Mesodermal cell (in vitro differentiated cells): ENCODE results near the gene CDC16.

ENCODE experiments used
- H3K27ac ChIP-seq: 2 replicates; pipeline ENCODE4 v1.7.0; 2013; ENCODE audit warnings: mild to moderate bottlenecking, low read depth, low read length, moderate library complexity; ENCODE audit not compliant: severe bottlenecking
- H3K36me3 ChIP-seq: 2 replicates; pipeline ENCODE4 v1.7.1; 2013; ENCODE audit warnings: mild to moderate bottlenecking, low read length, moderate library complexity; ENCODE audit not compliant: control insufficient read depth, insufficient read depth
- H3K4me1 ChIP-seq: one replicate; pipeline ENCODE4 v1.7.1; 2013; ENCODE audit warnings: mild to moderate bottlenecking, low read length; ENCODE audit not compliant: insufficient read depth, control insufficient read depth, poor library complexity, severe bottlenecking
- H3K4me3 ChIP-seq: 2 replicates; pipeline ENCODE4 v1.7.0; 2013; ENCODE audit warnings: low read length, control low read depth, mild to moderate bottlenecking; ENCODE audit not compliant: insufficient read depth, poor library complexity, severe bottlenecking; ENCODE audit errors: extremely low read depth
- H3K9me3 ChIP-seq: 2 replicates; pipeline ENCODE4 v1.7.1; 2013; ENCODE audit warnings: mild to moderate bottlenecking, low read length, moderate library complexity; ENCODE audit not compliant: control insufficient read depth
- WGBS, 2 experiments: methylation state at CpG; one replicate each; pipeline ENCODE4 v1.1.5; 2013; ENCODE audit warnings: missing lambda C conversion rate in 2 of 2; ENCODE audit not compliant: insufficient coverage in 2 of 2; 5-methylcytosine and 5-hydroxymethylcytosine counted together

The CDC16 gene

DNA sequence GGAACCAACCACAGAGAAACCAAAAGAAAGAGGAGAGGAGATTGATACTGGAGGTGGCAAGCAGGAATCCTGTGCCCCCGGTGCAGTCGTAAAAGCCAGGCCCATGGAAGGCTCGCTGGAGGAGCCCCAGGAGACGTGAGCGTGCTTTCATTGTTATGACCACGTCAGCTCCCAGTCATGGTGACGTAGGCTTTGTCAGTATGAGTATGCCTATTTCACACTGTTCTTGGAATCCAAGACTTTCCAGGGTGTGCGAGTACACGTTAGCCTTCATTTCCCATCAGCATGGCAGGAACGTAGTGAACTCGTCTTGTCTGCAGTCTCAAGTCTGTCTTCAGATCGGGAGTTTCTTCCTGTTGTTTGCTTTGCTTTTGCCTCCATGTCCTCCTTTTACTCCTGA is 64.2 kb downstream of the CDC16 start:
- no peaks in the 10 kb centered on the region for H3K9me3 ChIP-seq
- no peak overlapping the region for H3K27ac ChIP-seq
- no peaks in the 10 kb centered on the region for H3K4me1 ChIP-seq
- no peak overlapping the region for H3K4me3 ChIP-seq
- peaks cover 81% of the 10 kb centered on the region for H3K36me3 ChIP-seq
- WGBS, 2 experiments = 87 to 93% methylated on average over 12 of the region's 12 CpGs

DNA sequence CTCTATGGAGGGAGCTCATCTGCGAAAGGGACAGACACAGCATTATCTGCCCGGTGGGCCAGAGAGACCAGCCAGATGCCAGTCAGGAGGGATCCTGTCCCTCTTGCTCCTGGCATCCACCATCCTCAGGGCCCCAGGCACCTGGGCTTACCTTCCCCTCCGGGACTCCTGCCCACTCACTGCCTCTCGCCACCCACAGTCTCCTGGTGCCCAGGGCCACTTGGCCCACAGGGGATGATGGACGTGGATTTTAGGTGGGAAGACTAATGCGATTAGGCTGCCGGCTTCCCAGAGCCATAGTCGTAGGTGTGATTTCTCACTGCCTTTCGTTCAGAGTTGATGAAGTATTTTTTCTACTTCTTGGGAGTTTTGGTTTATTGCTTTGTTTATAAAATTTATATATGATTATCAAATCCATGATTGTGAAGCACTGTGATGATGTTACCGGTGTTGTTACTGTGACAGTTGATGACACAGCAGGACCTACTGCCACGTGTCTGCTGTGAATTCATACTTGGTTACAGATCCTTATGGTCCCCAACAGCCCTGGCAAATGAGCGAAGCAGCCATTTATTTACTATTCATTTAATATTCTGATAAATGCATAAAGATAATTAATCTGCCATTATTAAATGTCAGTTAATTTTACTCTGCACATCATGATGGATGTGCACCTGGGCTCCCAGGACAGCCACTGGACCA is 65.1 kb downstream of the CDC16 start:
- 90 to 94% methylated on average over 5 to 9 of the region's 12 CpGs for WGBS, 2 experiments
- Histone ChIP-seq H3K36me3 (peaks cover 87% of the 10 kb centered on the region), H3K9me3 (no peaks in the 10 kb centered on the region), H3K4me1 (no peaks in the 10 kb centered on the region), H3K4me3 (no peak overlapping the region), H3K27ac (peak overlapping the region; percentile 29)

DNA sequence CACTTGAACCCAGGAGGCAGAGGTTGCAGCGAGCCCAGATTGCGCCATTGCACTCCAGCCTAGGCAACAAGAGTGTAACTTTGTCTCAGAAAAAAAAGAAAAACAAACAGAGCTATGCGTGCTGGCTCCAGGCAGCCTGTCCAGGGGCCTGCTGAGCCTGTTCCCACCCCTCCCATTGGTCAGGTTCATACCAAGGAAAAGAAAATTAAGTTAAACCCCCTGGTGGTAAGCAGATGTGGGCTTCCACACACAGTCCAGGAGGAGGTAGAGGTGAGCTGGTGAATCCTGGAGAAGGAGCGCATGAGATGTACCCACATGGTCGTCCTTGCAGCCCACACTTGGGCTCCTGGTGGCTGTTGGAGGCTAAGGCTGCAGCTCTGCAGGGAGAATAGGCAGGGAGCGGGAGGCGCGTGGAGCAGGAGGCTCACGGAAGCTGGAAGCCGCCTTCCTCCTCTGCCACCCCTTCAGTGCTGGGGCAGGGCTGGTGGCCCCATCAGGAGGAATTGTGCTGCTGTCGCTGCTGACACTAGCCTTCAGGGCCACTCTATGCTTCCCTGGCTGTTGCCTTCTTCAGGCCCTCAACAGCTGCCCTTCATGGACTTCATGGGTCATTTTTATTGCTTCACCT is 69.1 kb downstream of the CDC16 start:
- H3K27ac ChIP-seq = no peak overlapping the region
- H3K4me3 ChIP-seq = no peak overlapping the region
- 96 to 97% methylated on average over 9 to 11 of the region's 11 CpGs for WGBS, 2 experiments
- H3K9me3 ChIP-seq = no peaks in the 10 kb centered on the region
- H3K36me3 ChIP-seq = peaks cover 69% of the 10 kb centered on the region
- H3K4me1 ChIP-seq = no peaks in the 10 kb centered on the region

DNA sequence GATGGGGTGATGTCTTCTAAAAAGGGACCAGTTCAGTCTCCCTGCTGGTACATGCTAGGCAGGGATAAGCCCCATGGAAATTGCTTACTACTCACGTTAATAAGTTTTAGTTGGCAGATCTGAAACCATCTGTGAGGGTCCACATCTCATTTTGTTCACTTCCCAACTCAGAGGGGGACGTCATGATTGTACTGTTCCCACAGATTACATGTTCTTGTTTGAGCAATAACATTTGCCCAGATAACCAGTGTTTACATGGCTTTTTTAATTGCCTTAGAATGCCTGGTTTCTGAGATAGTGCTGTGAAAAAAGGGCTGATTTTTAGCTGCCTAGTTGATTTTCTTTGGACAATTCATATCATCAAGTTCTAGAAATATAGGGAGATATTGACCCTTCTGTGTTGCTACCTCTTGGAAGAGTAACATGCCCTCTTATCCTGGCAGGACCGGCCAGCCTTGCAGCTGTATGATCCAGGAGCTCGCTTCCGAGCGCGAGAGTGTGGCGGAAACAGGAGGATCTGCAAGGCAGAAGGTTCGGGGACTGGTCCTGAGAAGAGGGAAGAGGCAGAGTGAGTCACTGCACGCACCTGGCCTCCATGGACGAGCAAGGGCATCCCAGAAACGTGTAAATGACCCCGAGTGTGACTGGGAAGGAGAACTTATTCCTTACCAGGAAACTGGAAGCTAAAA is 69.8 kb downstream of the CDC16 start:
- WGBS, 2 experiments = 95 to 97% methylated on average over 12 to 13 of the region's 13 CpGs
- Histone ChIP-seq H3K36me3 (peaks cover 63% of the 10 kb centered on the region), H3K4me3 (no peak overlapping the region), H3K27ac (no peak overlapping the region), H3K9me3 (no peaks in the 10 kb centered on the region), H3K4me1 (no peaks in the 10 kb centered on the region)

DNA sequence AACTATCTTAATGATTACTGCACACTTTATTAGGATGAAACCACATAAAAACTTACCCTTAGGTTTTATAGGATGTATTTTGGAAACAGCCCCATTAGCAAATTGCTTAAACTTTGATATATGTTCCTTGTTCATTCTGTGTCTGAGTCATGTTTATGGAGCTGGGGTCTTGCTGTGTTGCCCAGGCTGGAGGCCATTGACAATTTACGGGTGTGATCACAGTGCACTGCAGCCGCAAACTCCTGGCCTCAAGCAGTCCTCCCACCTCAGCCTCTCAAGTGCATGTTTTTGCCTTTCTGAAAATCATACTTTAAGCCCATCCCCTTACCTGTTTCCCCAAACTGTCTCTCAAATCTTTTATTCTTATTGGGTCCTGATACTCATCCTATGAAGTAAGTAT is 74.4 kb downstream of the CDC16 start:
- no peak overlapping the region for H3K4me3 ChIP-seq
- peaks cover 6% of the 10 kb centered on the region for H3K4me1 ChIP-seq
- WGBS, 2 experiments = 95 to 100% methylated on average over 2 of the region's 2 CpGs
- H3K36me3 ChIP-seq = peaks cover 22% of the 10 kb centered on the region
- H3K9me3 ChIP-seq = no peaks in the 10 kb centered on the region
- no peak overlapping the region for H3K27ac ChIP-seq

DNA sequence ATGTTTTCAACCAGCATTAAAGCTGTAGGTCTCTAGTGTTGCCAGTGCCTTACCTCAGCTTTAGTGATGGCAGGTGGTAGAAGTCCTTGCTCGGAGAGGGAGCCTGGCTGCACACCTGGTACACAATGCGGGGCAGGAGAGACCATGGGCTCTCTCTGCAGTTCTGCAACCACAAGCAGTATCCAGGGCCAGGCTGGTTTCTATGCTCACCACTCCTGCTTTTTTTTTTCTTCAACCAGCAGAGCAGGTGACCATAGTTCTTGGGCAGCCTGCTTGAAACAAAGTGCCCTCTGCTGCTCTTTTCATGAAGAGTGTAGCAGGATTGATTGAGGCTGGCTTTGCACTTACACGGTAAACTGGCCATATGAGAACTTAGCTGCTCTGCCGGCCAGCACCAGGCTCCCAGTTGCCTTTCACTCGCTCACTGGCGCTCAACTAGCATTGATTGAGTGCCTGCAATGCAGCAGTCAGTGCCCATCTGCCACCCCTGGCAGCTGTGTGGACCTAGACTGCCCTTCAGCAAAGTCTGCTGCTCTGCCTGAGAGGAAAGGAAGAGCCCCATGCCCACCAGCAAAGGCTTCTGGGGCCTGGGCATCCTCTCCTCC is 75.2 kb downstream of the CDC16 start:
- Histone ChIP-seq H3K4me1 (peaks cover 6% of the 10 kb centered on the region), H3K36me3 (peaks cover 14% of the 10 kb centered on the region), H3K27ac (no peak overlapping the region), H3K4me3 (no peak overlapping the region), H3K9me3 (no peaks in the 10 kb centered on the region)
- WGBS, 2 experiments = 77 to 89% methylated on average over 6 of the region's 6 CpGs

DNA sequence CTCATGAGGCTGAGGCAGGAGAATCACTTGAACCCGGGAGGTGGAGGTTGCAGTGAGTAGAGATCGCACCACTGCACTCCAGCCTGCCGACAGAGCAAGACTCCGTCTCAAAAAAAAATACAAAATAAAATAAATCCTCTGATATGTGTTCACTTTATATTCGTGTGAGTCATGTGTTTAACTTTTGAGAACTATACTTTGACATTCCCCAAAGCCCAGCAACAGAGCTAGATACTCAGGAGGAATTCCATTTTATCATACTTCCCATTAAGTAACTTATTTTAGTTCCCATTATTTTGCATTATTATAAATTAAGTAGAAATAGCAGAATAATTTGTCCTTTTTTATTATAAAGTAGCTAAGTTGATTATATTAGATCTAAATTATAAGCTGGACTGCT is 76.3 kb downstream of the CDC16 start:
- Histone ChIP-seq H3K36me3 (peaks cover 11% of the 10 kb centered on the region), H3K4me3 (no peak overlapping the region), H3K27ac (no peak overlapping the region), H3K4me1 (peaks cover 14% of the 10 kb centered on the region), H3K9me3 (no peaks in the 10 kb centered on the region)
- WGBS, 2 experiments = 100% methylated on average over 1 of the region's 5 CpGs

DNA sequence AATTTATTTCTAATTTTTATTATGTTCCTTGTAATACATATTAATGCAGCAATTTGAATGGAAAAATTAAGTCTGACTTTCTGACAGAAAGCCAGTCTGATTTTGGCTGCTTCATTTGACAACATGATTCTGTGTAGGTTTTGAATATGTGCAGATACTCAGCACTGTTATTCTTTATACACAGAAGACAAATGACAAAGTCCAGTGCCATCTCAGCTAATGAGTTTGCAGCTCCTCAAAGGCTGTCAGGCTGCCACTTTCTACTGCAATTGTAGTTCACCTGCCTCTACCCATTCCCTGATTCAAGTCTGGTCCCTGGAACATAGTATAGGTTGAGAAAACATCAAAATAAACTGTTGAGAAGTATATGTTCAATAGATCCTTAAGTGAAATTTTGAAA is 76.7 kb downstream of the CDC16 start:
- Histone ChIP-seq H3K4me3 (no peak overlapping the region), H3K36me3 (peaks cover 7% of the 10 kb centered on the region), H3K9me3 (no peaks in the 10 kb centered on the region)

DNA sequence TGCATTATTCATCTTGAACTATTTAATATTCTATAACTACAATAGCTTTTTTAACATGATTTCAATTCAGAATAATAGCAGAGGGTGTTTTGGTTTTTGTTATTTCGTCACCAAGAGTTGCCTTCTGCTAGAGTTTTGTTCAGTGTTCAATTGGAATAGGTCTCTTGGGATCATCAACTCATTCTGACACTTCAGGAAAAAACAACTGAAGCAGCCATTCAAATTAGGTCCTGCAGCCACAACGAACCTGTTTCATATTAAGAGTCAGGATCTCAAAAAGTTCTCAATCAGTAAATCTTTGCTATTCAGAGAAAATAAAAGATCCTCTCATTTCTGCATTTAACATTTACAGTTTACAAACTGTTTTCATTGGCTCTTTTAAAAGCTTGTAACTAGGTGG is 77.2 kb downstream of the CDC16 start:
- 63 to 67% methylated on average over 1 of the region's 2 CpGs for WGBS, 2 experiments
- no peaks in the 10 kb centered on the region for H3K9me3 ChIP-seq
- H3K36me3 ChIP-seq = peaks cover 7% of the 10 kb centered on the region
- peaks cover 14% of the 10 kb centered on the region for H3K4me1 ChIP-seq
- H3K27ac ChIP-seq = no peak overlapping the region
- no peak overlapping the region for H3K4me3 ChIP-seq

More for the DNA sequence above, 76.7 kb downstream of the CDC16 start:
- no peak overlapping the region for H3K27ac ChIP-seq
- peaks cover 14% of the 10 kb centered on the region for H3K4me1 ChIP-seq

DNA sequence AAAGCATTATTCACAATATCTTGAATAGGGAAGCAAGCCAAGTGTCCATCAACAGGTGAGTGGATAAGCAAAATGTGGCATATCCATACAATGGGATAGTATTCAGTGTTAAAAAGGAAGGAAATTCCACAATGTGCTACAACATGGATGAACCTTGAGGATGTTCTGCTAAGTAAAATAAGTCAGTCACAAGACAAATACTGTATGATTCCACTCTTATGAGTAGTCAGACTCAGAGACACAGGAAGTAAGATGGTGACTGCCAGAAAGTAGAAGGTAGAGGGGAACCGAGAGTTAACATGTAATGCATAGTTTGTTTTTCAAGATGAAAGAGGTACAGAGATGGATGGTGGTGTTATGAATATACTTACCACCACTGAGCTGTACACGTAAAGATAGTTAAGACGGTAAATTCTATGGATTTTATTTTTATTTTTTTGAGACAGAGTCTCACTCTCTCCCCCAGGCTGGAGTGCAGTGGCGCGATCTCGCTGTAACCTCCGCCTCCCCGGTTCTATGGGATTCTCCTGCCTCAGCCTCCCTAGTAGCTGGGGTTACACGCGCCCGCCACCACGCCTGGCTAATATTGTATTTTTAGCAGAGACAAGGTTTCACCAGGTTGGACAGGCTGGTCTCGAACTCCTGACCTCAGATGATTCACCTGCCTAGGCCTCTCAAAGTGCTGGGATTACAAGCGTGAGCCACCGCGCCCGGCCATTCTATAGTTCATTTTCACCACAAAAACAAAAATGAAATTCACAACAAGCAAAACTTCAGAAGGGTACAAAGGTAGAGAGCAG is 78.6 kb downstream of the CDC16 start:
- 92 to 99% methylated on average over 11 to 13 of the region's 17 CpGs for WGBS, 2 experiments
- H3K4me3 ChIP-seq = peak overlapping the region; percentile 68
- H3K27ac ChIP-seq = peak overlapping the region; percentile 94

More for the DNA sequence above, 78.6 kb downstream of the CDC16 start:
- H3K9me3 ChIP-seq = no peaks in the 10 kb centered on the region
- H3K4me1 ChIP-seq = peaks cover 14% of the 10 kb centered on the region
- H3K36me3 ChIP-seq = peaks cover 16% of the 10 kb centered on the region
